Activated CD8-positive, alpha-beta T cell treated with anti-CD3 and anti-CD28 coated beads for 36 hours (primary cell): ENCODE data around the gene B9D2. TPM values are rescaled to one million over a fixed set of nuclear protein-coding genes. Genes with fewer than 3 reads are reported as not detected.

Experiments used
- ATAC-seq: fragments of 200-7000 bp; cut with Tn5 transposase; one replicate; pipeline ENCODE4 v1.10.0; 2021; ENCODE audit warnings: mild to moderate bottlenecking, moderate library complexity
- CTCF ChIA-PET: fragments of 350-600 bp; sonication (Branson Sonifier 250); formaldehyde crosslinking; loops from one replicate; lab custom pipeline; 2021; ENCODE audit warnings: antibody characterized with exemption; lab: Charles Lee
- POLR2A ChIA-PET: fragments of 350-600 bp; sonication (Branson Sonifier 250); formaldehyde crosslinking; loops from one replicate; lab custom pipeline; 2021; ENCODE audit warnings: antibody characterized with exemption; lab: Charles Lee
- DNase-seq: peaks from one replicate; pipeline ENCODE4 v3.0.0-alpha.2; 2020
- H3K27ac Mint-ChIP-seq: one replicate; pipeline ENCODE4 v1.8.0; 2021; ENCODE audit warnings: mild to moderate bottlenecking, mixed read lengths
- H3K27me3 Mint-ChIP-seq: one replicate; pipeline ENCODE4 v1.8.0; 2021; ENCODE audit warnings: mixed read lengths
- H3K36me3 Mint-ChIP-seq: one replicate; pipeline ENCODE4 v1.8.0; 2021; ENCODE audit warnings: low read depth, mixed read lengths
- H3K4me1 Mint-ChIP-seq: one replicate; pipeline ENCODE4 v1.8.0; 2021; ENCODE audit warnings: low read depth, mixed read lengths
- H3K4me3 Mint-ChIP-seq: one replicate; pipeline ENCODE4 v1.8.0; 2021; ENCODE audit warnings: mild to moderate bottlenecking, moderate library complexity, mixed read lengths
- H3K9me3 Mint-ChIP-seq: one replicate; pipeline ENCODE4 v1.8.0; 2021; ENCODE audit warnings: mixed read lengths
- intact Hi-C: fragments of 100-400 bp; cut with micrococcal nuclease; formaldehyde crosslinking; loops from one replicate; pipeline ENCODE4 v1.10.0; 2022
- total RNA-seq, 2 experiments: library from RNA; stranded (reverse); gene quantifications; one replicate each; pipeline ENCODE4 v1.2.3, GENCODE V29; 2021
- TF ChIP-seq, protein P1 (sequence below): fragments of 200-600 bp; IDR thresholded peaks from one replicate; pipeline ENCODE4 v1.8.0; 2022; ENCODE audit warnings: antibody characterized with exemption, mild to moderate bottlenecking

B9D2 gene
- total RNA-seq, 2 experiments from 2014 or later: 3.1 to 5.1 TPM

DNA sequence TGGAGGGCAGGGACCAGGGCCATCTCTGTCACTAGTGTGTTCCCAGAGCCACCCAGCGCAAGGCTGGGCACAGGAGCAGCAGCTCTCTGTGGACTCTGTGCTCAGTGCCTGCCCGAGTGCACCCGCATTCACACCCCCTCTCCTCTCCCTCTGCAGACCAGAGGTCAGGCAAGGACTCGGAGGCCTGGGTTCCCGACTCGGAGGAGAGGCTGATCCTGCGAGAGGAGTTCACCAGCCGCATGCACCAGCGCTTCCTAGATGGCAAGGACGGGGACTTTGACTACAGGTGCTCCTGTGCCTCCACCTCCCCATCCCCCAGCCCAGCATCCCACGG is 43.8 kb downstream of the B9D2 start:
- ATAC-seq: no peak
- Mint-ChIP-seq H3K9me3 (no peaks in the 10 kb centered on the region), H3K27ac (no peak overlapping the region), H3K27me3 (no peaks in the 10 kb centered on the region), H3K36me3 (peaks cover 40% of the 10 kb centered on the region), H3K4me3 (no peak overlapping the region), H3K4me1 (peaks cover 38% of the 10 kb centered on the region)
- TF ChIP-seq, protein P1, sequence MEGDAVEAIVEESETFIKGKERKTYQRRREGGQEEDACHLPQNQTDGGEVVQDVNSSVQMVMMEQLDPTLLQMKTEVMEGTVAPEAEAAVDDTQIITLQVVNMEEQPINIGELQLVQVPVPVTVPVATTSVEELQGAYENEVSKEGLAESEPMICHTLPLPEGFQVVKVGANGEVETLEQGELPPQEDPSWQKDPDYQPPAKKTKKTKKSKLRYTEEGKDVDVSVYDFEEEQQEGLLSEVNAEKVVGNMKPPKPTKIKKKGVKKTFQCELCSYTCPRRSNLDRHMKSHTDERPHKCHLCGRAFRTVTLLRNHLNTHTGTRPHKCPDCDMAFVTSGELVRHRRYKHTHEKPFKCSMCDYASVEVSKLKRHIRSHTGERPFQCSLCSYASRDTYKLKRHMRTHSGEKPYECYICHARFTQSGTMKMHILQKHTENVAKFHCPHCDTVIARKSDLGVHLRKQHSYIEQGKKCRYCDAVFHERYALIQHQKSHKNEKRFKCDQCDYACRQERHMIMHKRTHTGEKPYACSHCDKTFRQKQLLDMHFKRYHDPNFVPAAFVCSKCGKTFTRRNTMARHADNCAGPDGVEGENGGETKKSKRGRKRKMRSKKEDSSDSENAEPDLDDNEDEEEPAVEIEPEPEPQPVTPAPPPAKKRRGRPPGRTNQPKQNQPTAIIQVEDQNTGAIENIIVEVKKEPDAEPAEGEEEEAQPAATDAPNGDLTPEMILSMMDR: no peak
- POLR2A ChIA-PET: interaction anchor here (1.0 kb wide), 1 partner anchor 10 kb away, joined by 4 read pairs; the partner anchor contains the start of gene CCDC97
- intact Hi-C loops: no loop called here
- CTCF ChIA-PET: no interaction called here
- no peak for DNase-seq

- TF ChIP-seq, protein P1: no peak
- peaks cover 40% of the 10 kb centered on the region for H3K36me3 Mint-ChIP-seq
- H3K27ac Mint-ChIP-seq: peak overlapping the region; percentile 38
- no peak overlapping the region for H3K4me3 Mint-ChIP-seq
- H3K9me3 Mint-ChIP-seq: no peaks in the 10 kb centered on the region
- no peak for ATAC-seq
- ChIA-PET CTCF (no interaction called here), POLR2A (interaction anchor here (0.7 to 2.0 kb wide), 4 partner anchors 9 to 56 kb away, joined by 4 to 5 read pairs (median 4); partner anchors contain the start of genes CCDC97 and HNRNPUL1)
- intact Hi-C loops: no loop called here
- no peaks in the 10 kb centered on the region for H3K27me3 Mint-ChIP-seq
- DNase-seq: no peak
- peaks cover 34% of the 10 kb centered on the region for H3K4me1 Mint-ChIP-seq
These were observed 44.3 kb downstream of the B9D2 start for GRCh38 chr19:41319500-41320184.

GRCh38 chr19:41318696-41319499 is 45.1 kb downstream of the B9D2 start:
- POLR2A ChIA-PET: interaction anchor here (0.7 to 2.0 kb wide), 4 partner anchors 9 to 55 kb away, joined by 4 to 5 read pairs (median 5); partner anchors contain the start of genes CCDC97 and HNRNPUL1
- Mint-ChIP-seq H3K27me3 (no peaks in the 10 kb centered on the region), H3K4me3 (no peak overlapping the region), H3K36me3 (peaks cover 43% of the 10 kb centered on the region), H3K4me1 (peaks cover 27% of the 10 kb centered on the region), H3K9me3 (no peaks in the 10 kb centered on the region), H3K27ac (peak overlapping the region; percentile 38)
- DNase-seq: no peak
- intact Hi-C loops: no loop called here
- TF ChIP-seq, protein P1: no peak
- CTCF ChIA-PET: no interaction called here
- no peak for ATAC-seq

DNA sequence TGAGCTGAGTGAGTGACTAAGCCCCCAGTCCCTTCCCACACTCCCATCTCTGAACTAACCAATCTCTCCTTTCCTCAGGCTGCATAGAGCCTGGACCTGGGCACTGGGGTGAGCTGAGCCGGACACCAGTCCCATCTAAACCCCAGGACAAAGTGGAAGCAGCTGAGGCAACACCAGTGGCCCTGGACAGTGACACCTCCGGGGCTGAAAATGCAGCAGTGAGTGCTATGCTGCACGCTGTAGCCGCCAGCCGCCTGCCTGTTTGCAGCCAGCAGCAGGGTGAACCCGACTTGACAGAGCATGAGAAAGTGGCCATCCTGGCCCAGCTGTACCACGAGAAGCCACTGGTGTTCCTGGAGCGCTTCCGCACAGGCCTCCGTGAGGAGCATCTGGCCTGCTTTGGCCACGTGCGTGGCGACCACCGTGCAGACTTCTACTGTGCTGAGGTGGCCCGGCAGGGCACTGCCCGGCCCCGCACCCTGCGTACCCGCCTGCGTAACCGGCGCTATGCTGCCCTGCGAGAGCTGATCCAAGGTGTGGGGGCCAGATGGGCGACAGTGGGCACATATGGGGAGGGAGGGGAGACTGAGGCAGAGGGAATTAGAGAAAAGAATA is 47.5 kb downstream of the B9D2 start:
- H3K27ac Mint-ChIP-seq: peak overlapping the region; percentile 78
- no peaks in the 10 kb centered on the region for H3K27me3 Mint-ChIP-seq
- ChIA-PET CTCF (interaction anchor here (1.3 to 1.7 kb wide), 2 partner anchors 7 to 8 kb away, joined by 4 to 5 read pairs; no protein-coding TSS in a partner anchor), POLR2A (interaction anchor here (2.0 kb wide), 1 partner anchor 10 kb away, joined by 10 read pairs; no protein-coding TSS in a partner anchor)
- TF ChIP-seq, protein P1: no peak
- H3K4me3 Mint-ChIP-seq: no peak overlapping the region
- H3K9me3 Mint-ChIP-seq: no peaks in the 10 kb centered on the region
- DNase-seq (no peak), ATAC-seq (no peak)
- peaks cover 42% of the 10 kb centered on the region for H3K36me3 Mint-ChIP-seq
- intact Hi-C loops: no loop called here
- peaks cover 22% of the 10 kb centered on the region for H3K4me1 Mint-ChIP-seq
